Renal pelvis (tissue), 4 donors: ENCODE results near the gene ESRRB. TPM values are rescaled to one million over a fixed set of nuclear protein-coding genes. Genes with fewer than 3 reads are reported as not detected.

Experiments
- DNase-seq: peaks from one replicate; pipeline ENCODE4 v3.0.0-alpha.2; 2013
- polyA plus RNA-seq, 3 donors: library from polyadenylated mRNA; unstranded; fragments of 120-200 nt; gene quantifications; one replicate each; pipeline ENCODE4 v1.2.1, GENCODE V29; 2013; ENCODE audit not compliant: insufficient read length in 3 of 3

Gene ESRRB
- polyA plus RNA-seq, 3 donors: 6.6 to 7.8 (median 6.9) TPM

GRCh38 chr14:76537906-76538647 is 162.1 kb downstream of the ESRRB start:
- DNase-seq: no peak

DNA sequence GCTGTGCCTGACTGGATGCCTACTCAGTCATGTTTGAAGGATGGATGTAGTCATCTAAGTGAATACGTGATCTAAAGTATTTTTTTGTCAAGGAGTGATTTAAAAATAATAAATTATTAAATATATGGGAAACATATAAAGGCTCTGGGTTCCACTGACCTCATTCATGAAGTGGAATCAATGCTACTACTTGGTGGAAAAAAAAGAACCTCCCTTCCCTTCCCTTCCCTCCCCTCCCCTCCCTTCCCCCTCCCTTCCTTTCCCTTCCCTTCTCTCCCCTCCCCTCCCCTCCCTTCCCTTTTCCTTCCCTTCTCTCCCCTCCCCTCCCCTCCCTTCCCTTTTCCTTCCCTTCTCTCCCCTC is 162.7 kb downstream of the ESRRB start:
- no peak for DNase-seq

GRCh38 chr14:76539130-76539529 is 163.2 kb downstream of the ESRRB start:
- DNase-seq: no peak

DNA sequence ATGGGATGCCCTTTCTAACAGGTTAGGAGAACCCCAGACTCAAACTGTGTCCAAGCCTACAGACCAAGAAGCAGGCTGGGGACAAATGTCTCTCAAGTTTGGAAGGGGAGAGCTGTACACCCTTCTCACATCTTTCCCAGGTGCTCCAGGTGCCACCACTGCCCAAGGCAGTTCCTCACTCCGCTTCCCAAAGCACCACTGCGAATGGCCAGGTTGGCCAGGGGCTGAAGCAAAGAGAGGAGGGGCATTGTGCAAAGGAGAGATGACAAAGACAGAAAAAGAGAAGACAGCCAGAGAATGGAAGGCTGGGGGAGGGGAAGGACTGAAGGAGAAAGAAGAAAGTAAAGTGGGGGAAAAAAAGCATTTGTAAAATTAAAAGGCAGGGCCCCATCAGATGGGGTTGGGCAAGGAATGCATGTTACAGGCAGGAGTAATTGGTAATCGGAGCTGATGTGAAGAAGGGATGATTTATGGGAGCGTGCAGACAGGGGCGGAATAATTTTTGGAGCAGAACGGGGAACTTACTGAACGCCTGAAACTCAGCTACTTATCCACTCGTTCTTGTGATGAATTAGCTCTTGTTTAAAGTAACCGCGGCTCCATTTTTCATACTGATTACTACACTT is 165.8 kb downstream of the ESRRB start:
- peak; percentile 83 for DNase-seq

GRCh38 chr14:76546426-76547221 is 170.7 kb downstream of the ESRRB start:
- peak; percentile 51 for DNase-seq

GRCh38 chr14:76547831-76548230 is 171.9 kb downstream of the ESRRB start:
- no peak for DNase-seq

DNA sequence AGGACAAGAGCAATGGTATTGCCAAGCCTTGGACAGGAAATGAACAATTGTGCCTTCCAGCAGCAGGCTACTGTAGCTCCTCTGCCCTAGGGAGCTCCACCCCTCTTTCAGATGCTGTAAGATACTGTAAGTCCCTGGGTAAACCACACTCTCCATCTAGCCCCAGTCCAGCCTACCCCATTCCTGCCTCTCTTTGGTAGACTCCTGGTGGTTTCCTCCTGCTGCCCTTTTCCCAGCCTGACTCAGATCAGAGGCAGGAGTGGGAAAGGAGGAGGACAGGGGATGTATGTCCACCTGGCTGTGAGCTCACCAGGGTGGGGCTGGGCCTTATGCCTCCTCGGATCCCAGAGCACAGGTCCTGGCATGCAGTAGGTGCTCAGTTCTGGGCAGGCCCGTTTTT is 174.6 kb downstream of the ESRRB start:
- DNase-seq: no peak

- DNase-seq: no peak
Observed at GRCh38 chr14:76551116-76551515, 175.2 kb downstream of the ESRRB start.

Other genes starting within 250 kb of the ESRRB start
- gene GPATCH2L, start 224.2 kb upstream of the ESRRB start, polyA plus RNA-seq: 10 to 100 TPM; 34.7 to 44.9 (median 43.6) TPM